Neuron (in vitro differentiated cells): ENCODE measurements around the gene FBXO47.

Experiments
- H2AFZ ChIP-seq: one replicate; pipeline ENCODE4 v1.6.1; 2013; ENCODE audit warnings: low read depth, mild to moderate bottlenecking, inconsistent platforms, low read length, moderate library complexity
- H3K27me3 ChIP-seq: one replicate; pipeline ENCODE4 v1.6.1; 2013; ENCODE audit warnings: low read length; ENCODE audit not compliant: insufficient read depth
- H3K36me3 ChIP-seq: one replicate; pipeline ENCODE4 v1.6.1; 2013; ENCODE audit warnings: low read length; ENCODE audit not compliant: insufficient read depth
- H3K4me1 ChIP-seq: one replicate; pipeline ENCODE4 v1.6.1; 2013; ENCODE audit warnings: low read length; ENCODE audit not compliant: insufficient read depth
- H3K4me3 ChIP-seq: 2 replicates; pipeline ENCODE4 v1.5.1; 2013; ENCODE audit warnings: mild to moderate bottlenecking, low read length, moderate library complexity
- H3K9me3 ChIP-seq: one replicate; pipeline ENCODE4 v1.6.1; 2013; ENCODE audit warnings: low read length

FBXO47 gene

DNA sequence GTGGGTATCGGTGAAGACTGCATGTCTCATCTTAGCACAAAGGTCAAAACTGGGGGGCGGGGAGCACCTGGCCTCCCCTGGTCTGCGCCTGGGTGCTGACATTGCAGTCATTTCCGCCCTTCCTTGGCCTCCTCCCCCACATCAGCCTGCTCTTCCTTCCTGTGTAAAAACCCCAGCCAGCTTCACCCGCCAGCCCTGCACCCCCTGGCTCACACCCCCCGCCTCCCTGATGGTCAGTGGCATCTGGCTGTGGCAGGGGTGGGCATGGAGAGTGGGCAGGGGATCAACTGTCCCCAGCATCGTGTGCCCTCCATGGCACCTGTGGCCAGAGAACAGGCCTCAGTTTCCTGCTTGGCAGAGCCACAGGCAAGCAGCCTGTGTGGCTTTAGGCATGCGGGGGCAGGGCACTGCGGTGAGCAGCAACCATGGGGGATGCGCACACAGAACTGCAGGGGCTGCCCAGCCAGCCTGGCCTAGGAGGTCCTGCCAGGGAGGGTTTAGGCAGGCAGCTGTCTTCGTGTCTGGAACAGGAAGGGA is 68.3 kb downstream of the FBXO47 start:
- Histone ChIP-seq H3K36me3 (peaks cover 25% of the 10 kb centered on the region), H2AFZ (no peak overlapping the region), H3K9me3 (no peaks in the 10 kb centered on the region), H3K4me3 (no peak overlapping the region), H3K4me1 (peaks cover 11% of the 10 kb centered on the region), H3K27me3 (no peaks in the 10 kb centered on the region)

GRCh38 chr17:38898291-38898679 is 68.9 kb downstream of the FBXO47 start:
- Histone ChIP-seq H3K36me3 (peaks cover 20% of the 10 kb centered on the region), H3K4me1 (peaks cover 11% of the 10 kb centered on the region), H2AFZ (no peak overlapping the region), H3K9me3 (no peaks in the 10 kb centered on the region), H3K4me3 (no peak overlapping the region), H3K27me3 (no peaks in the 10 kb centered on the region)

GRCh38 chr17:38897671-38898290 is 69.4 kb downstream of the FBXO47 start:
- Histone ChIP-seq H3K4me3 (no peak overlapping the region), H2AFZ (no peak overlapping the region), H3K9me3 (no peaks in the 10 kb centered on the region), H3K27me3 (no peaks in the 10 kb centered on the region), H3K36me3 (peaks cover 21% of the 10 kb centered on the region), H3K4me1 (peaks cover 11% of the 10 kb centered on the region)

GRCh38 chr17:38897176-38897575 is 70.0 kb downstream of the FBXO47 start:
- no peak overlapping the region for H2AFZ ChIP-seq
- no peak overlapping the region for H3K4me3 ChIP-seq
- peaks cover 11% of the 10 kb centered on the region for H3K4me1 ChIP-seq
- H3K27me3 ChIP-seq, result no peaks in the 10 kb centered on the region
- no peaks in the 10 kb centered on the region for H3K9me3 ChIP-seq
- H3K36me3 ChIP-seq, result peaks cover 27% of the 10 kb centered on the region

- Histone ChIP-seq H3K4me1 (peaks cover 11% of the 10 kb centered on the region), H3K27me3 (no peaks in the 10 kb centered on the region), H3K36me3 (peaks cover 31% of the 10 kb centered on the region), H3K4me3 (no peak overlapping the region), H2AFZ (no peak overlapping the region), H3K9me3 (no peaks in the 10 kb centered on the region)
Measured at GRCh38 chr17:38896346-38896954, 70.8 kb downstream of the FBXO47 start.

DNA sequence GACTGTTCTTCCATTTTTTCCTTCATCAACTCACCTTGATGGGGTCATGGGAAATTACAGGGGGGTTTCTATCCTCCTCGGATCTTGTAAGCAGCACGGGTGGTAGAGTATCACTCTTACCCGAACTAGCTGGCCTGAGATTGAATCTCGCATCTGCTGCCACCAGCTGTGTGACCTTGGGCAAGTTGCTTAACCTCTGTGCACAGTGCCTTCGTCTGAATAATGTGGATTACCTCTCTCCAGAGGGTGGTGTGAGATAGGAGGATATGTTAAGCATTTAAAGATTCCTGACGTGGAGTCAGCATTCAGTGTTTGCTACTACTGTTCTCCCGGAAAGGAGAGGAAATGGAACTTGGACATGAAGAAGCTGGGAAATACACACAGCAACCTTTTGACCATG is 72.9 kb downstream of the FBXO47 start:
- no peak overlapping the region for H2AFZ ChIP-seq
- peaks cover 42% of the 10 kb centered on the region for H3K36me3 ChIP-seq
- no peaks in the 10 kb centered on the region for H3K27me3 ChIP-seq
- no peak overlapping the region for H3K4me3 ChIP-seq
- H3K9me3 ChIP-seq, result no peaks in the 10 kb centered on the region
- peaks cover 11% of the 10 kb centered on the region for H3K4me1 ChIP-seq

DNA sequence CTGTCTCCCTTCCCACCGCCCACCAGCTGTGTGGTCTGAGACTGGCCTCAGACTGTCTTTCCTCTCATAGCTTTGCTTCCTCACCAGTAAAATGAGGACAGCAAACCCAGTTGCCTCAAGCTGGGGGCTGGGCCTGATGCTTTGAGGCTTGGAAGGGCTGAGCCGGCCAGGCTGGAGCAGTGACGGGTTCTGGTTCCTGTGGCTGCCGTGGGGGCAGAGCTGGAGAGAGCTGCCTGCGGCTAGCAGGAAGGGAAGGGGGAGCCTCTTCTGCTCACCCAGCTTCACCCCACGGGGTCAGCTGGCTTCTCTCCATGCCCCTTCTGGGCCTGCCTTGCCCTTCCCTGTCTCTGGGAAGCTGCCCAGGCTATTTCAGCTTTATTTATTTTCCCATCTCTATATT is 73.6 kb downstream of the FBXO47 start:
- H3K9me3 ChIP-seq, result no peaks in the 10 kb centered on the region
- peaks cover 11% of the 10 kb centered on the region for H3K4me1 ChIP-seq
- no peak overlapping the region for H2AFZ ChIP-seq
- no peaks in the 10 kb centered on the region for H3K27me3 ChIP-seq
- H3K4me3 ChIP-seq, result no peak overlapping the region
- peaks cover 35% of the 10 kb centered on the region for H3K36me3 ChIP-seq

DNA sequence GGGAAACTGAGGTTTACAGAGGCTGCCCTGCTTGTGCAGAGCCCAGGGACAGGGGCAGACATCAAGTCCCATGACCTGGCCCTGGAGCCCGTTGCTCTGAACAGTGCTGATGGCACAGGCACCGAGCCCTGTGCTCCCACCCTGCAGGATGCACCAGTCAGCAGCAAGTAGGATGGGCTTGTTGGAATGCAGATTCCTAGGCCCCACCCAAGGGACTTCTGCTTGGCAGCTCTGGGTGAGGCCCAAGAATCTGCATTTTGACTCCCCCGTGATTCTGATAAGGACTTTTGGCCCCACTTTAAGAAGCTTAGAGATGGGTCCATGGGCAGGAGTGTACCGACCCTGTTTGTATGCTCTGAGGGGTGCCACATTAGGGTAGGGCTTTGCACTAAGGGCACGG is 74.1 kb downstream of the FBXO47 start:
- no peak overlapping the region for H2AFZ ChIP-seq
- H3K36me3 ChIP-seq, result peaks cover 31% of the 10 kb centered on the region
- no peaks in the 10 kb centered on the region for H3K27me3 ChIP-seq
- peaks cover 11% of the 10 kb centered on the region for H3K4me1 ChIP-seq
- no peaks in the 10 kb centered on the region for H3K9me3 ChIP-seq
- H3K4me3 ChIP-seq, result no peak overlapping the region

- Histone ChIP-seq H3K9me3 (no peaks in the 10 kb centered on the region), H3K4me1 (peaks cover 11% of the 10 kb centered on the region), H3K4me3 (no peak overlapping the region), H3K36me3 (peaks cover 35% of the 10 kb centered on the region), H3K27me3 (no peaks in the 10 kb centered on the region), H2AFZ (no peak overlapping the region)
Measured at GRCh38 chr17:38892620-38893019, 74.6 kb downstream of the FBXO47 start.

DNA sequence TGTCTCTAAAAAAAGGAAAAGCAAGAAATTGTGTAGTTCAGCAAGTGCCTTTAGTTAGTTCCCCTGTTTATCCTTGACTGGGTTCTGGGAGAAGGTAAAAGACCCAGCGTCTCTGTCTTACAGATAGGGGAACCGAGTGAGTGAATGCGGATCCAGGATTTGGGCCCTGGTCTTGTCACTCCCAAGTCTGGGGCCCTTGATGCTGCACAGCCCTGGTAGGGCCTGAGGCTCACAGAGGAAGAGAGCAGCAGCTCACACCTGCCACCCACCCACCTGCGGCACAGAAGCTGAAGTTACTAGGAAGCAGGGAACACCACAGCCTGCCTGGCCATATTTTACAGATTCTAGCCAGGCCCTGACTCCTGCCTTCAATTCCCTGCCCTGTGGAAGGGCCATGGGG is 75.1 kb downstream of the FBXO47 start:
- H2AFZ ChIP-seq, result no peak overlapping the region
- H3K4me1 ChIP-seq, result peaks cover 11% of the 10 kb centered on the region
- H3K9me3 ChIP-seq, result no peaks in the 10 kb centered on the region
- no peaks in the 10 kb centered on the region for H3K27me3 ChIP-seq
- peaks cover 39% of the 10 kb centered on the region for H3K36me3 ChIP-seq
- H3K4me3 ChIP-seq, result no peak overlapping the region

DNA sequence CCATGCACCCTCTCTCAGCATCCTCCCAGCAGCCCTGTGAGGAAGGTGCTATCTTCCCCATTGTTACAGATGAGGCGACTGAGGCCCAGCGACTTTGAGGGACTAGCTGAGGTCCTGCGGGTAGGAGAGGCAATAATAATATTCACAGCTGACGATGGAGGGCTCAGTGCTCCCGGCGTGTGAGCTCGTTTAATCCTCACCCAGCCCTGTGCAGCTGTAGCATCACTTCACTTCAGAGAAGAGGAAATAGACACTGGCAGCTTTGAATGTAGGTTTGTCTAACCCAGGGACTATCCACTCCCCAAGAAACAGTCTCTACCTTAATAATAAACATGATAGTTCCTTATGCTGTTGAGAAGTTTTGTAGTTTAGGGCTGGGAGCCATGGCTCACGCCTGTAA is 75.8 kb downstream of the FBXO47 start:
- Histone ChIP-seq H3K4me1 (peaks cover 16% of the 10 kb centered on the region), H3K27me3 (no peaks in the 10 kb centered on the region), H3K4me3 (no peak overlapping the region), H3K9me3 (no peaks in the 10 kb centered on the region), H3K36me3 (peaks cover 39% of the 10 kb centered on the region), H2AFZ (no peak overlapping the region)

DNA sequence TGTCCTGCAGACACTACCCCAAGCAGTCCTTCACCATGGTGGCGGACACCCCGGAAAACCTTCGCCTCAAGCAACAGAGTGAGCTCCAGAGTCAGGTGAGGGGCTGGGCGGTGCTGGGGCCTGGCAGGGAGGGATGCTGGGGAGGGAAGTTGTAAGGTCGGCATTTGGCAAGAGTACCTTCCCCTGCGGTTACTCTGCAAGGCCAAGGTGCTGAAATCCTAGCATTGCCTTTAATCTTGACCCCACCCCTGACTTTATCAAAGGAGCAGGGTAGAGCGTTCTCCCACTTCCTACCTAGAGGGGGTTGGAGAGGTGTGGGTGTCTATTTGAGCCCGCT is 76.8 kb downstream of the FBXO47 start:
- Histone ChIP-seq H3K36me3 (peaks cover 39% of the 10 kb centered on the region), H2AFZ (no peak overlapping the region), H3K9me3 (no peaks in the 10 kb centered on the region), H3K27me3 (no peaks in the 10 kb centered on the region), H3K4me3 (no peak overlapping the region), H3K4me1 (peaks cover 17% of the 10 kb centered on the region)

- H3K27me3 ChIP-seq, result no peaks in the 10 kb centered on the region
- no peak overlapping the region for H2AFZ ChIP-seq
- peaks cover 39% of the 10 kb centered on the region for H3K36me3 ChIP-seq
- H3K4me1 ChIP-seq, result peaks cover 22% of the 10 kb centered on the region
- H3K9me3 ChIP-seq, result no peaks in the 10 kb centered on the region
- no peak overlapping the region for H3K4me3 ChIP-seq
Measured at GRCh38 chr17:38889745-38890409, 77.3 kb downstream of the FBXO47 start.
